OCI-M1 (cell line): ENCODE data around the gene DEFB132.
A peak's percentile ranks its signal among the peaks of the same experiment; 100 is the strongest.

ENCODE experiments used
- DNase-seq: peaks from one replicate; lab custom pipeline; 2025; lab: John Stamatoyannopoulos, UW

Gene DEFB132

GRCh38 chr20:263701-264100, 6.2 kb downstream of the DEFB132 start:
- DNase-seq, result no peak

GRCh38 chr20:266596-267562, 9.4 kb downstream of the DEFB132 start:
- DNase-seq, result peak; percentile 96

DNA sequence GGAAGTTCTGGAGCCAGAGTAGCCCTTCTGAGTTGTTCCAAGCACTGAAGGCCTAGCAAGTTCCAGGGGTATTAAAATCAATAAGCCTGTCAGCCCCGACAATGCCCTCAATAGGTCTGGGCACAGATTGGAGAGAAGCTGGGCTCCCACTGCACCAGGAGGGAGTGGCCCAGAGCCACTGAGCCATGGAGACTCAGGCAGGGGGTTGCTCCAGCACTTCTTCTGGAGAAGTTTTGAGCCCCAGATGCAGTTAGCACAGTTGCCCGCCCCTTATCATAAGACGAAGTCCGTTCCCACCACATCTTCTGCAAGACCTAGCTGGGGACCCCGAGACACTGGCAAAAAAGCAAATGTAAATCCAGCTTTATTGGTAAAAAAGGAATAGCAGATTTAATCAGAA, 13.0 kb downstream of the DEFB132 start:
- DNase-seq, result no peak

DNA sequence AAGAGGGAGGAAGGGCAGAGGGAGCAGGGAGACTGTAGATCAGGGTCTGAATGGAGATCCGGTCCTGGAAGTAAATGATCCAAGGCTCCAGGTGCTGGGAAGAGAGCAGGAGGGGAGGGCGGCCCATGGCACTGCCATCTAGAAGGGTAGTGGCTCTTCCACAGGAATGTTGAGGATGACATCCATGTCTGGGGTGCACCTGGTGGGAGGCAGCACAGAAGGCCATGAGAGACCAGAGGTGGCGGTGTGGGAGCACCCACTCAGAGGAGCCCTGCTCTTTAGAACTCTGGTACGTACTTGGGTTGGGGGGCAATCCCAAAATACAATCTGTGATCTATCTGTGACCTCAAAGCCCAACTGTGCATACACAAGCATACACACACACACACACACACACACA, 13.5 kb downstream of the DEFB132 start:
- no peak for DNase-seq

DNA sequence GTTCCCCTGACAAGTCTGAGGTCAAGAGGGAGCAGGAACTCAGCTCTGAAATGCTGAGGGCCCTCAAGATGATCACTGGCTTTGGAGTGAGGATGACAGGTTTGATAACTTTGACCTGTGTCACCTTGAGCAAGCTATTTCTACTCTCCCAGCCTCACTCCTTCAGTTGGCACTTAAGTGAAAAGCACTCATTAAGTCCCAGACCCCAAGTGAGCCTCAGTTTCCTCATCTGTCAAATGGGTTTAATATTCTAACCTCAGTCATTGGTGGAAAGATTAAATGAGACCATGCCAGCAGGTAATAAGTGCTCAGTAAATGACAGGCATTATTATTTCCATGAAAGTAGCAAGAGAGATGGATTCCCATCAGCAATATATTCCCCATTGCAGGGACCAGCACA, 14.0 kb downstream of the DEFB132 start:
- no peak for DNase-seq

GRCh38 chr20:272718-273117, 15.2 kb downstream of the DEFB132 start:
- no peak for DNase-seq

GRCh38 chr20:273884-274283, 16.4 kb downstream of the DEFB132 start:
- DNase-seq, result no peak

- DNase-seq, result no peak
These were observed 18.3 kb downstream of the DEFB132 start for GRCh38 chr20:275791-276190.

- no peak for DNase-seq
These were observed 19.3 kb downstream of the DEFB132 start for GRCh38 chr20:276620-277495.

DNA sequence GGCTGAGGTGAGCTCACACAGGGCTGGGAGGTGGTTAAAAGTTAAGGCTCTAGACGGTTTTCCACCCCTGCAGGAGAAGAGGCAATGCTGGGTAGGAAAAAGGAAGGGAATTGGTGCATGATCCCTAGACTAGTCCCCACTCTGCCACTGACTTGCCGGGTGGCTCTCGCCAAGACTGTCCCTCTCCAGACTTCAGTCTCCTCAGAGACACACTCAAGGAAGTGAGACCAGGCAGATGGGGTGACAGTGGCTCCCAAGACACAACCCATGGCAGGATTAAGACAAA, 19.9 kb downstream of the DEFB132 start:
- DNase-seq, result no peak

DNA sequence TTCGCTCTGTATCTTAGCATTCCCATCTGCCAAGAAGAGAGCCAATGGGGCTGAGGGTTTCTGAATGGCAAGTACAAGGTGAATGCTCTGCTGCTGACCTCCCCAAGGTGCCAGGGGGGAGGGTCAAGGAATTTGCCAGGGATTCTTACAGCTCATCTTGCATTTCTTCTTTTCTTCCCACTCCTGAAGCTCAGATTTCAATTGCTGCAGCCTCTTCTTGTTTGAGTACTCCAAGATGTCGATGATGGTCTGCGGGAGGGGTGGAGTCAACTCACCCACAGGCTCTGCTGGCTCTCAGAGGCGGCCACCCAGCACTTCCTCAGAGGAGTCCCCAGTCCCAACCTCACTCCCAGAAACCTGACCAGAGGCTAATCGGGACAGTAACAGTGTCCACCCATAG, 20.7 kb downstream of the DEFB132 start:
- no peak for DNase-seq

DNA sequence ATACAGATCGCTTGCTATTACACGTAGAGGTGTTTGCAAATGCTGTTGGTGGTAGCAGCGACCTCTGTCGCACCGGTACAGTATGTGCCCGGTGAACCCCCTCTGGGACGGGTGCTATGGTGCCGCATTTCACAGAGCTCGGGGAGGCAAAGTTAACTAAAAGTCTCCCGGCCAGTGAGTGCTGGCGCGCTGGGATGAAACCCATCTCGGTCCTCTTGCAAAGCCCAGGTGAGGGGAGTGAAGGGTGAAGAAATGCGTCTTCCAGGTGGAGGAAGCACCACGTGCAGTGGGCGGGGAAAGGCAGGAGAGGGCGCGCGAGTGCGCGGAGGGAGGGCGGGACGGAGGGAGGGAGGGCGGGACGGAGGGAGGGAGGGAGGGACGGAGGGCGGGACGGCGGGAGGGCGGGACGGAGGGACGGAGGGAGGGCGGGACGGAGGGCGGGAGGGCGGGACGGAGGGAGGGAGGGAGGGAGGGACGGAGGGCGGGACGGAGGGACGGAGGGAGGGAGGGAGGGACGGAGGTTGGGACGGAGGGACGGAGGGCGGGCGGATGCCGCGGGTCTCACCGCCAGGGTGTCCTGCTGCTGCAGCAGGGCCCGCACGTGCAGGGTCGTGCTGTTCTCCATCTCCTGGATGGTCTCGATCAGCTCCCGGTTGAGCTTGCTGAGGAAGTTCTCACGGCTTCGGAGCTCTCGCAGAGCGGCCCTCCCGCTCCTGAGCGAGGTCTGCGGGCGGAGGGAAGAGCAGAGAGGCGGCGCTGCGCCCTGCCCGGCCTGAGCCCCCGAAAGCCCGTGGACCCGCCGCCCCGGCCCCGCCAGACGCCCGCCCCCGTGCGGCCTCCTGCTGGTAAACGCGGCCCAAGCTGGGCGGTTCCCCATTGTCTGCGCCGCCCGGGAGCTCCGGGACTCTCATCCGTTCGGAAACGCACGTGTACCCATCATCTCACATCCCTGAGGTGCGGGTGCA, 21.4 kb downstream of the DEFB132 start:
- DNase-seq, result no peak

DNA sequence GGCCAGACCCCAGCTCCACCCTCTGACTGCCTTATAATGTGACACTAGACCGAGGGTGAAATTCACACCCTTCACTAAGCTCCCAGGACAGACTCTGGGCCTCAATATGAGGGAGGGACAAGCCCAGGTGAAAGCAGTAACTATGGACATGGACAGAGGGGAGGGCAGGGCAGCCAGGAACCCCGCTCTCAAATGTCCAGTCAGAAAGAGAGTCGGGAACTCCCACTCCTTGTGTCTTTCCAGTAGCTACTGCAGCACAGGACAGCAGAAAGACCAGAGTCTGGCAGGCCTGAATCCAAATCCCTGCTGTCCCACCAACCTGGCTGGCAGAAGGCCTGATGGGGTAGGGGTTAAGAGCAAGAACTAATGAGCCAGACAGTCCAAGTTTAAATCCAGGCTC, 26.6 kb downstream of the DEFB132 start:
- DNase-seq, result no peak

- no peak for DNase-seq
These were observed 29.0 kb downstream of the DEFB132 start for GRCh38 chr20:286508-286907.

GRCh38 chr20:288956-289692, 31.6 kb downstream of the DEFB132 start:
- DNase-seq, result no peak

GRCh38 chr20:289693-290083, 32.2 kb downstream of the DEFB132 start:
- DNase-seq, result peak; percentile 79

DNA sequence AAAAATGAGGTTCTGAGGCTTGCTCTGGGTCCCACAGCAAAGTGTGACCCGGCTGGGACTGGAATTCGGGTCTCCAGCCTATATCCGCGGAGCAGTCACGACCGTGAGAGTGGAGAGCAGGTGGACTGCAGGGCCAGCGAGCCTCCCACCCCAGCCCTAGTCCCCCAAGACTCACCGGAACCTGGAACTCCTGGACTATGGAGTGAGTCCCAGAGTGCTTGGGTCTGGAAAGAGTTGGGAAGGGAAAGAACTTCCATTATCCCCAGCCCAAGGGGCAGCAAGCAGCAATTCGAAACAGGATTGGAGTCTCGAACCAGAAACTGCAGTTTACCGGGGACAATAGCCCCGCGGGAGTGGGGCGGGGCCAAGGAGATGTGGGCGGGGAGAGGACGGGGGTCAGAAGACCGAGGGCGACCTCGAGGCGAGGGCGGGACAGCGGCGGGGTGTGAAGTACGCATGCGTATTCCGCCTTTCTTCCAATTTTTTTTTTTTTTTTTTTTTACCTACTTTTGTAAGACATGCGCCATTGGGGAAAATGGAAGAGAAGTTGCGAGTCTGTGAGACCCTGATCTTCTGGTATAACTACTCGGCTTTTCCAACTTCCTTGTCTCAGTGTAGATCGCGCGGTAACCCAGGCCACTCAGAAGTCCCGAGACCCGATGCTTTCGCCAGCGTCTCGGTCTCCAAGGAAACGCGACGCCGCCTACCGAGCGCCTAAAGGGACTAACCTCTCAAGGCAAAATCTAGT, 32.7 kb downstream of the DEFB132 start, which contains the start of gene C20orf96:
Gene C20orf96, minus strand, starts transcription at position 667 of the 748 bp plus-strand sequence. Its CDS starts 140 bp downstream, at position 527.
- DNase-seq, result peak; percentile 99

DNA sequence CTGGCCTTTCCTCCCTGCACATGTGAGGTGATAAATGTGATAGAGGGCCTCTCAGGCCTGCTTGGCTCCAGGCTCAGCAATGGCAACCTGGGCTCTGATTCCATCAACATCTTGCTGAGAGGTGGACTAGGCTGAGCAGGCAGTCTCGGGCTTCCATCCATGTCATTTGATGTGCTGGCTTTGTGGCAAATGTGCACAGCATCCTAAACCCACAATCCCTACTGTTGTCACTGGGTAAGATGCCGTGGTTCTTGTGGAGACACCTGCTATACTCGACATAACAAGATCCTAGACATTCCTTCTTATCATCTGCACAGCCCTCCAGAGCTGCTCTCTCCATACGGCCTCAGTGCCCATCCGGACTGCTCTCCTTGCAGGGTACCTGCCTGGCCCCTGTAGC, 37.1 kb downstream of the DEFB132 start:
- no peak for DNase-seq

DNA sequence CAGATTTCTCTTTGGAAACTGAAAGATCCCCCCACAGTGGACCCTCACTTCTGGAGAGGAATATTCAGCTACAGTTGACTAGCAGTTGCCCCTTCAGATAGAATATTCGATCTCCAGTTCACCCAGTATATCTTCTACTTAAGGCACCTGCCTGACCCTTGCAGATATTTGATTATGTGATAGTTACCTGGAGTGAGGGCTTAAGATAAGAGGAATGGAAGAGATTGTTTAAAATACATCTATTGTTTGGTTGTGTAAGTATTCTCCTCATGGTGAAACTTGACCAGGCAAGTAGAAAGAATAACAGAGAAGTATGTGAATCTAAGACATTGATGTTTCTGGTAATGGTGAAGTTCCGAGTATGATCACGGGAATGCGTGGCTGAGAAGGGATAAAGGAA, 38.3 kb downstream of the DEFB132 start:
- no peak for DNase-seq
